Activated CD4-positive, alpha-beta T cell treated with anti-CD3 and anti-CD28 coated beads for 24 hours (primary cell): ENCODE measurements around the gene SEMA4G.

Experiments used
- DNase-seq, 2 donors: peaks; one replicate each; pipeline ENCODE4 v3.0.0-alpha.2; 2020; ENCODE audit warnings: low read depth in 2 of 2

Gene SEMA4G

DNA sequence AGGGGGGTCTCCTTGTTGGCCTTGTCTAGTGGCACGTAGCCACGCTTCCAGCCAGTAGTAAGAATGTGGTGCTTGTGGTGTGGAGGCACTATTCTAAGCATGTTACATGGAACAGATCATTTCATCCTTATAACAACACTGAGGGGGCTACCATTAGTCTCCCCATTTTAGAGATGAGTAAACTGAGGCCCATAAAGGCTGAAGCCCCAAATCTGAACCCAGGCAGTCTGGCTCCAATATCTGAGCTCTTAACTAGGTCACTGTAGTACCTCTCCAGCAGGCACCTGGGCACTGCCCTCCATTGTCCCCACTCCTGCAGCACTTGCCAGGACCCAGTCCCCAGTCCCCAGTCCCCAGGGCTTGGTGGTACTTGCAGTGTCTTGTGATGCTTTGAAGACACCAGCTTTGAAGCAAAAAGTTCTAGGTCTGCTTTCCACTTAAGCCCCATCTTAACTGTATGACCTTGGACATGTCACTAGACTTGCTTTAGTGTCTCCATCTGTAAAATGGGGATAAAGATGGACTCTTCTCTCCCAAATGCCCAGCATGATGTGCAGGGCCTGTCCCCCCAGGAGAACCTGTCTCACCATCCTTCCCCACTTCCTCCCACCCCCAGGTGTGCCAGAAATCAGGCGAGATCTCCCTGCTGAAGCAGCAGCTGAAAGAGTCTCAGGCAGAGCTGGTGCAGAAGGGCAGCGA lies 36.7 kb downstream of the SEMA4G start:
- no peak for DNase-seq

DNA sequence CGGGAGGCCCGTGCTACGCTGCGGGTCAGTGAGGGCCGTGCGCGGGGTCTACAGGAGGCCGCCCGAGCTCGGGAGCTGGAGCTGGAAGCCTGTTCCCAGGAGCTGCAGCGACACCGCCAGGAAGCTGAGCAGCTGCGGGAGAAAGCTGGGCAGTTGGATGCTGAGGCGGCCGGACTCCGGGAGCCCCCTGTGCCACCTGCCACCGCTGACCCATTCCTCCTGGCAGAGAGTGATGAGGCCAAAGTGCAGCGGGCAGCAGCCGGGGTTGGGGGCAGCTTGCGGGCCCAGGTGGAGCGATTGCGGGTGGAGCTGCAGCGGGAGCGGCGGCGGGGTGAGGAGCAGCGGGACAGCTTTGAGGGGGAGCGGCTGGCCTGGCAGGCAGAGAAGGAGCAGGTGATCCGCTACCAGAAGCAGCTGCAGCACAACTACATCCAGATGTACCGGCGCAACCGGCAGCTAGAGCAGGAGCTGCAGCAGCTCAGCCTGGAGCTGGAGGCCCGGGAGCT lies 37.3 kb downstream of the SEMA4G start:
- no peak for DNase-seq

DNA sequence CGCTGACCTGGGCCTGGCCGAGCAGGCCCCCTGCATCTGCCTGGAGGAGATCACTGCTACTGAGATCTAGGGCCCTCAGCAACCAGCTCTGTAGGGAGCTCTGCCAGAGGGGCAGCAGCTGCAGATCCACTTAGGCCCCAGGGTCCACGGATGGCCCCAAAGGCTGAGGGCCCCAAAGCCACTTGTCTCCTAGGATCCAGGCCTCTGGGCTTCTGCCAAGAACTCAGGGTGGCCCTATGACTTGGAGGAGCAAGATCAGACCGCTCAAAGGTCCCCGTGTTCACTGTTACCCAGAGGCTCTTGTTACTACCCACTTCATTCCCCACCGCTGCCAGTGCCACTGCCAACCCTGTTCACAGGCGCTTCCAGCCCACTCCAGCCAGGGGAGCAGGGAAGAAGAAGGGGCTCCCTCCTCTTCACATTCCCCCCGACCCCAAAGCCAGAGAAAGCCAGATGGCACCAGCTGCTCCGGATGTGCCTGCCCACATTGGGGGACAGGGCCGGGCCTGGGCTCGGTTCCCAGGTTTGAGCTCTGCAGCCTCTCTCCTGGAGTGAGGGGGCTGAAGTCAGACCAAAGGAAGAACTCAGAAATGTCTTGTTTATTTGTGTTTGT lies 37.9 kb downstream of the SEMA4G start:
- DNase-seq: no peak

DNA sequence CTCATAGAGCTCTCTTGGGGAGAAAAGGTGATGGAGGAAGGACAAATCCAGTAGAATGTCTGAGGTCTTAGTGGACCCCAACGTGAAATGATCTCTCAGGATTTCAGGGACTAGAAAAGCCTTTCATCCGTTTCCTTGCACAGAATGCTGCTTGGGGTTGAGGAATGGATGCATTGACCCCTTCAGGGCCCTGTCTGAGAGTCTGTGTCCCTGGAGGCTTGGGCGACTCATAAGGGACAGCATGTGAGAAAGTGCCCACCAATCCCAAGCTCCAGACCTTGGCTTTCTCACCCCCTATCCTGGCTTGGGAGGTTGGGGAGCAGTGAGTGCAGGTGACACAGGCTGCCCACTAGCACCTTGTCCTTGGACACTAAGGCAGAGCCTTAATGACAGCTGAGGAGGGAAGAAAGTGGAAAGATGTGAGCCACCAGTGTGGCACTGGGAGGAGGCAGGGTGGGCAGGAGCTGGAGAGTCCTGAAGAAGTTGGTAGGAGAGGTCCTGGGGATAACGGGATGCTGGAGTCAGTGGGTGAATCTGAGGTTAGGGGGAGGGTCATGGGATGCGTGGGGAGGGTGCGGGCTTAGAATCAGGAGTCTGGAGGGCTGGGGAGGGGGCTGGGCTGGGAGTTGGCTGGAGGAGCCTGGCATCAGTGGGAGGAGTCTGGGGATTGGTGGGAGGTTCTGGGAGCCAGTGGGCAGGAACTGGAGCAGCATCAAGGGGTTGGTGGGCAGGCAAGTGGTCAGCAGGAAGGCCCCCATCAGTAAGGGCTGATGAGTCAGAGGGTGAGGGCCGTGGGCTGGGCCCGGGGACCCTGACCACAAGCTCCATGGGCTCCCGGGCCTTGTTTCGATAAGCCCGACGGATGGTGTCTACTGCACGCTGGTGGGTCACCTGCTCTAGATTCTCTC lies 38.9 kb downstream of the SEMA4G start:
- DNase-seq: no peak

DNA sequence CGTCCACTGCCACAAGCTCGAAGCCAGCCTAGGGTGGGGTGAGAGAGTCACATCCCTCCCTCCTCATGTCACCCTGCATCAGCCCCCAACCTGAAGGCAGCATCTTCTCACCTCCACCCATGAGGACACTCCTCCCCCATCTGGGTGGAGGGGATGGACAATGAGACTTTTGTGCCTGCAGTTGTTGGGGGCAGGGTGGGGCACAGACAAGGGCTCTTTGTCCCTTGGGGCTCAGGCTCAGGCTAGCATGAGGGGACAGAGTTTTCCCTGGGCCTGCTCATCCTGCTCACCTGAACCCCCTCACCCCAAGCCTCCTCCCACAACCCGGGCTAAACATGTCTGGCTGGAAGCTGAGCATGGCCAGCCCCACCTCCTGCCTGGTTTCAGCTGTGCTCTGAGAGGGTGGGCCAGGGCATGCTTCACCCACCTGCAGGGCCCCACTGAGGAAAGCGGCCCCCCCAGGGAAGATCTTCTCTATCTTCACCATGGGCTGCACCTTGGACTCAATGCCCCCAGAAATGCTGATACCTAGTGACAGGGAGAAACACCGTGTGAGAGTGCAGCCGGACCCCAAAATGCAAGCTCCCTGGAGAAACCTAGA lies 39.6 kb downstream of the SEMA4G start:
- no peak for DNase-seq

DNA sequence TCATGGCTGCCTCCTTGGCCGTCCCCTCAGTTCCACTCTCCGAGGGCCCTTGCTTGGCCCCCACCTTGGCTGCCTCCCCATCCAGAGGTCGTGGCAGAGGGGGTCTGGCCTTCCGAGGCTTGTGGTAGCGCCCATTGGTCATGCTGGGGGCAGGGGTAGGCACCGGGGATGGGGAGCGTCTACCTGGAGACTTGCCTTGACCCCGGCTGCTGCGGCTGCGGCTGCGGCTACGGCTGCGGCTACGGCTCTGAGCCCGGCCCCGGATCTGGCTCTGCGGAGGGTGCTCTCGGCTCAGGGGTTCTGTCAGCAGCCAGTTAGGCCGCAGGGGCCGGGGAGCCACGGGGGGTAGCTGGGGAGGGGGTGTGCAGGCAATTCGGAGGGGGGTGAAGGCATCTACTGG lies 41.0 kb downstream of the SEMA4G start:
- DNase-seq: no peak

DNA sequence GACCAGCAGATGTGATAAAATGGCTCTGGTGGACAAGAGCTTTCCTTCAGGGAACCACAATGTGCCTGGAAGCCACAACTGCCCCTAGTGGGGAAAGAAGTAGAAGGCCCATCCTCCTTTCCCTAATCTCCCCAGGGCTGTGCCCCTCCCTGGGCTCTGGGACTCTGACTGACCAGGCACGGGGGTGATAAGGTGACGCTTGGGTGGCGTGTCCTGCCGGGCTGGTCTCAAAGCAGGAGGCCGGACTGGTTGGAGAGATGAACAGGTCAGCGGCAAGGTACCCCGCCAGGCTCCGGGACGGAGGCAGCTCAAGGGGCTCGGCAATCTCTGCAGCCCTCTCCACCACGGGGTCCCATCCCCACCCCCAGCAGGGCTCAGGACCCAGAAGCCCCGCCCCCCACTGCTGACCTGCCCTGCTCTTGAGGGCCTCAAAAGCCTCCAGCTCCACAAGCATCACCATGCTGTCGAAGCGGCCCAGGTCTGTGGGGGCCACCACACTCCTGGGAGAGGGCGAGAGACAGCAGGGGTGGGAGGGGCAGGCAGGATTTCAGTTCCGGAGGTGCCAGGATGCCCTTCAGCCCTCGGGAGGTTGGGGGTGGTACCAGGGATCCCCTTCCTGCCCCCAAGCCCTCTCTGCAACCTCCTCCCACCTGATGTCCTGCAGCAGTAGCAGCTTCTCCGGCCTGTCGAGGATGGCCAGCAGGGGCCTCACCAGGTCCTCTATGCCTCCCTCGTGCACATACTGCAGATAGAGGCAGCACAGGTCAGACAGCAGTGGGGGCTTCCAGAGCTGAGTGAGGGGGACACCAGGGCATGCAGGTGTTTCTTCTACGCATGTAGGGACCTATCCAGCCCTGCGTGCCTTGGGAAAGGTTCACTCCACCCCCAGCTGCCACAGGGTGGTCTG lies 42.5 kb downstream of the SEMA4G start:
- DNase-seq: no peak

DNA sequence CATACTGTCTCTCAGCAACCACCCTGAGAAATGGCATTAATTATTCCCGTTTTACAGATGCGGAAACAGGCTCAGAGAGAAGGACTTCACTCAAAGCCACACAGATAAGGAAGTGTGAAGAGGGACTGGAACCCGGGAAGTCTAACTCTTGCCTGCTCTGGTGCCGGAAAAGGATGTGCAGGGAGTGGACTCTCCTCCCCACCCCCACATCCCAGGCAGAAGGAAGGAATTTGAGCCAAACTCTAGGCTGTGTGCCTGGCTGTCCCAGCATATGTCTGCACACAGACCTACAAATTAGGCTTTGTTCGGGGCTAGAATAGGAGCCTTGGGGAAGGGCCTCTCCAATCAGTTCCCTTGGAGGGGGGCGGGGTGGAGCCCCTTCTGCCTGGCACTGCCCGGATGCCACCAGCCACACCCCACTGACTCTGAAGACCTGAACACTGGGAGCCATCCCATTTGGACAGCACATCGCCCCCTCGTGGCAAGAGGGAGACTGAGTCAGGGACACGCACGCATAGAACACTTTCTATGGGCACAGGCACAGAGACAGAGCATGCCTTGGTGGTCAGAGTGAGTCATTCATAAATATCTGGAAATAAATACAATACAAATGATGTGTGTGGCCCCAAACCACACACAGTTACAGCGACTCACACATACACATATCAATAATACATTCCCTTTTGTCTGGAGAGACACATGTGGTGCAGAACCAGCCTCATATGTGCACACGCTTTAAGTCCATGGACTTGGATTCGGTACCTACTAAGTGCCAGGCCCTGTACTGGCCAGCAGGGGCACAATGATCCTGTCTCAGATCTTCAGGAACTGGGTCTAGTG lies 43.4 kb downstream of the SEMA4G start:
- peak; percentile 68 to 76 for DNase-seq

DNA sequence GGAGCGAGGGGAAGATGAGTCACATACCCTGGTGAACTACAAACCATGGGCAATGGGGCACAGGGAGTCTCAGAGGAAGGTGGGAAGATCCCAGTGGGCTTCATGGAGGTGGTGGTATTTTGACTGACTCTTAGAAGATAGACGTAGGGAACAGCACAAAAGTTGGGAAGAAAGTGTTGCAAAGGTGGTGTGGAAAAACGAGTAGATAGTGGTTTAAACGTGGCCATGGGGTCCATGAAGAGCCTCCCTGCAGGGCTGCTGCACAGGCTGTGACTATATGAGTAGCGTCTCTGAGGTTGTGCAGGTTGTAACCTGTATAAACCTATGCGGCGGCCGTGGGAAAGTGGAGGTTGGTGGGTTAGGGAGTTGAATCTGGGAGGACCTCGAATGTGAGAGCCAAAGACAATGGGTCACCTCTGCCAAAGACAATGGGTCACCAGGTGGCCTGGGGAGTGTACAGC lies 44.1 kb downstream of the SEMA4G start:
- no peak for DNase-seq

DNA sequence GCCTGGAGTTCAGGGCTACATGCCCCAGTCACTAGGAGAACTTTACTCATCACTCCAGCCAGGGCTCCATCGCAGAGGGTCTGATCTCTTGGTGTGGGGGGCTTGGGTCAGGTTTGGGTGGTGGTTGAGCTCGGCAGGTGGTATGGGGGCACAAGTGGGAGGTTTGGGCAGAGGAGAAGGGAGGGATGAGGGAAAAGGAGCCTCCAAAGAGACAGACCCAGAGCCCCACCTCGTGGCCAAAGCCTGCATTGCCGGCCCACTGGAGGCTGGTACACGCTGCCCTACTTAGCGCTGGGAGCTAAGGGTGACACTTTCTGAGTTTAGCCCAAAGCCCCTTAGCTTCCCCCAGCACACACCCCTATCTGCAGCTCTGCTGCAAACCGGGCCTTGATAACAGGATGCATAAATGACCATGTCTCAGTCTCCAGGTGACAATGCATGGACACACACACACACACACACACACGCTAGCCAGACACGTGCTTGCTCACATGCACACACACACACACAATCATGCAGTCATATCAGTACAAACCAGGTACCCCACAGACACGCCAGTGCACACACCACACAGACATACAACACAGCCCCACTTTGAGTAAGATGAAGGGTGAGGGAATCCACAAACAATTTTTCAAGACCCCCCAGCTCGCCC lies 45.1 kb downstream of the SEMA4G start:
- DNase-seq: peak; percentile 72 to 79

DNA sequence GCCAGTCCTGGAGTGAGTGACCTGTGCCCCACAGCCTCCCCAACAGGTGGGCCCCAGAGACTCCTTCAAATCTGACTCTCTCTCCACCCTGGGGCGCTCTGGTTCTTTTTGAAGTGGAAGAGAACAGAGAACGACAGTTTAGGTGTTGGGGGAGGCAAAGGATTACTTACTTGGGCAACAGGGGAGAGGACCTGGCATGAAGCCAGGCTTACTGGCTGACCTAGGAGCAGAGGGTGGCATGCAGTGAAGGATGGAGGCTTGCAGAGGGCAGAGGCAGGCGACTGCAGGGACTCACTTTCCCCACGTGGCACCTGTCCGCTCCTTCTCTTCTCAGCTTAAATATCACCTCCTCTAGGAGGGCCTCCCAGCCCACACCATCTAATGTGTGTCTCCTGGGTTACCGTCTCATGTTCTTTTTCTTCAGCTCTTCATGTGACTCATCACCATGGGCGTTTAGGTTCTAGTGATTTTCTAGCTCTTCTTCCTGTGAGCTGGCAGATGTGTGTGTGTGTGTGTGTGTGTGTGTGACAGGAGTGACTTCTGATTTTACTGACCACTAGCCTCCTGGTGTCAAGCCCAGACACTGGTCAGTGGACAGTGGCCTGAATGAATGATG lies 45.8 kb downstream of the SEMA4G start:
- DNase-seq: no peak

DNA sequence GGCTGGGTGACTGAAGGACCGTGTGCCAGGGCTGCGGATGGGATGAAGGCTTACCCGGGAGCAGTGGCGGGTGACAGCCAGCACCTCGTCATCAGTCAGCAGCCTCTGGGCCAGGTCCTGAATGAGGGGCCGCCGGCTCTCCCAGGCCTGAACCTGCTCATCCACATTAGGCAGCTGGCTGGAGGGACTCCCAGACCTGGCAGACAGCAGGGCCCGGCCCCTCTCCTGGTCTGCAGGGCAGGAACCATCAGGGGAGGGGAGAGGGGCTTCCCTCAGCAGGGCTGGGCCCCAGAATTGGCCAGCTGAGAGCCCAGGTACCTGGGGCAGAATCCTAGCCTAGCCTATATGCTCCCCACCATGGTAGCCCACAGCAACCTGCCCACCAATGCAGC lies 46.3 kb downstream of the SEMA4G start:
- no peak for DNase-seq

DNA sequence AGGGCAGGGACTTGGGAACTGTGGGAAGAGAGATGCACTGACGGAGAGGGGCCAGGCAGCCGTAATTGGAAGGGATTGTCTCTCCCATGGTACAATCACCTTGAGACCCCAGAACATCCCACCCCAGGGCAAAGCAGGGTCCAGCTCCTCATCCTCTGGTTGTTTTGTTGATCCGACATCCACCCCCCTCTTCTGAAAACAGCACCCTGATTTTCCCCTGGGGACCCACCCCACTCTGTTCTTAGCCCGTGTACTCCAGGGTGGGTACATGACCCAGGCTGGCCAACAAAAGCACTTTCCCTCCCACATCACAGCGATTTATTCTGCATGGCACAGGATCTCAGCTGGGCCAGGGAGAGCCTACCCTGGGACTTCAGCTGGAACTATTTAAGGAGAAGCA lies 47.5 kb downstream of the SEMA4G start:
- DNase-seq: no peak

DNA sequence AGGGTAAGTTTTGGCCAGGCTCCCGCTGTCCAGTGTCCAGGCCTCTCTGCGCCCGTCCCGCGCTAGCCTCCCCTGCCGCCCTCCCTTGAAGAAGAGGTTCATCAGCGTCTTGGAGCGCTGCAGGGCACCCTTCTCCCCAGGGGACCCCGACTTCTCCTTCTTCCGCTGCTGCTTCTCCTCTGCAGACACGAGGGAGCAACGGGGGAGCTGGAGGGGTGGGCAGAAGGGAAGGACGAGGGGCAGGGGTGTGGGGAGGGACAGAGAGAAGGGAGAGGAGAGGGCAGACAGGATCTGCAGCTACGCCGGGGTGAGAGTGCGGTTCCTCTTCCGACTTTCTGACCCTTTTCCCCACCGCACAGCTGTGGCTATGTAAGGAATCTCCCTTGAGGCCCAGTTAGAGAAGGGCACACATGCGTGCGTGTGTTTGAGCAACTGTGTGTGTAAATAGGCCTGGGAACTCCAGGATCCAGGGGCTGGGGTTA lies 48.9 kb downstream of the SEMA4G start:
- no peak for DNase-seq

DNA sequence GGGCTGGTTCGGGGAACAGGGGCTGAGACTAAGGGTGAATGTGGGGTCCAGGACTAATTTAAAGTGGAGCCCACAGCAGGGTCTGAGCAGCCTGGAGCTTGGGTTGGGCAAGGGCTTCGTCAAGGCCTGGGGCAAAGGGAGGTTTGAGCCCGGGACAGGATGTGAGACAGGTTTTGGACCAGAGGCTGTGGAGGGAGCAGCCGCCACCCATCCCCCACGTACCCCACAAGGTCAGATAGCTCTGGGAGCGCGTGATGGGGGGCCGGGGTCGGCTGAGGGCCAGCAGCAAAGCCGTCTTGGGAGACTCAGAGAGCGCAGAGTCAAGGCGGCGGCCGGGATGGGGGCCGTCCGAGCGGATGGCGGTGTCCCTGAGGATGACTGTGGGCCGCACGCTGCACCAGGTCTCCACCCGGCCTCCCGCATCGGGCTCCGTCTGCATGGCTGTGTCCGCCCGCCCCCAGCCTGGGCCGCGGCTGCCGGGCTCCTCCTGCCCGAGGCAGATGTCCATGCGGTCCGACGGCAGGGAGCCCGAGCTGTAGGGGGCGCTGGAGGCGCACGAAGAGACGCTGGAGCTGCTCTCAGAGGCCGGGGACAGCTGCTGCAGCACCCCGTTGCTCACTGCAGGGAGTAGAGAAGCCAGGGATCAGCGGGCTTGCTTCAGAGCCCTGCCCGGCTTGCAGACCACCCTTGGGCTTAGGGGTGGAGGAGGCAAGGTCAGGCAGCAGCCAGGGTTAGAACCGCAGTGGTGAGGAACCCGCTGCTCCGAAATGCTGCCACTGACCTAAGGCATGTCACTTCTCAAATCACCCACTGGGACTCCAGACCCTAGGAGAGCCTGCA lies 49.5 kb downstream of the SEMA4G start:
- peak in 1 of 2 donors; percentile 80 for DNase-seq
